ENCODE measurements around the gene ADAMTSL1.

- TF ChIP-seq CTCF (IDR thresholded peaks at IDR 0.05), result no peak
- no peak for TF ChIP-seq KDM1A (IDR thresholded peaks at IDR 0.05; ENCODE audit: low read depth)
- no peak for TF ChIP-seq POLR2A (IDR thresholded peaks at IDR 0.05; ENCODE audit: low read length)
Observed at GRCh38 chr9:18819418-18819817, 345.5 kb downstream of the ADAMTSL1 start.
